ENCODE results near the gene RASSF1. TPM values are rescaled to one million over a fixed set of nuclear protein-coding genes. Genes with fewer than 3 reads are reported as not detected.
A peak's percentile ranks its signal among the peaks of the same experiment; 100 is the strongest.

RASSF1 gene
- total RNA-seq, 1 donor from 2014 or later = 26.5 TPM

DNA sequence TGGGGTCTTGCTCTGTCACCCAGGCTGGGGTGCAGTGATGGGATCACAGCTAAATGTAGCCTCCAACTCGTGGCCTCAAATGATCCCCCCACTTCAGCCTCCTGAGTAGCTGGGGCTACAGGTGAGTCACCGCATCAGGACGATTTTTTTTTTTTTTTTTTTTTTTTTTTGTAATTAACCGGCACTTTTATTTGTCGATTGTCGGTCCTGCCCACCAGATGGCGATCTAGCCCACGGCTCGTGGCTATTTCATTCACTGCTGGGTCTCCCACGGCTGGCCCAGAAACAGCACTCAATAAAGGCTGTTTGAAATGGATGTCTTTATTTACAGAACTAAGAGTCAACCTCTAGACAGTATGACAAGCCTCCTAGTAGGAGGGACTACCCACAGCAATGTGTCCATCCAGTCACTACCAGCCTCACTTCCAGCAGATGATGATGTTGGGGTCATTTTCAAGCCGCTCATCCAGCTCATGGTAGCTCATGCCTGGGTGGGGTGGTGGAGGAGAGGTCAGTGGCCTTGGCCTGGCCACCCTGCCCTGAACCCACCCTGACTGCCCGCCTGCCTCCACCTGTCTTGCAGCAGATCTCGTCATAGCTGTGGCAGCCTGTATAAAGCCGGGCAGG, 6.7 kb upstream of the RASSF1 start:
- Histone ChIP-seq H3K36me3 (ENCODE audit: insufficient read depth, low read length) (peaks cover 3% of the 10 kb centered on the region), H4K20me1 (ENCODE audit: insufficient read depth, low read length) (peaks cover 13% of the 10 kb centered on the region), H3K4me3 (ENCODE audit: insufficient read depth, low read depth, low read length) (no peak overlapping the region), H3K9ac (ENCODE audit: low read length) (no peak overlapping the region), H3K27ac (ENCODE audit: low read depth, low read length) (no peak overlapping the region), H3K4me1 (ENCODE audit: insufficient read depth, low read length) (peaks cover 32% of the 10 kb centered on the region), H3K4me2 (ENCODE audit: low read length) (no peak overlapping the region), H3K27me3 (ENCODE audit: insufficient read depth, low read length) (no peaks in the 10 kb centered on the region), H3K79me2 (ENCODE audit: insufficient read depth, low read length) (peaks cover 34% of the 10 kb centered on the region), H3K9me3 (ENCODE audit: insufficient read depth, low read depth, low read length) (no peaks in the 10 kb centered on the region), H2AFZ (ENCODE audit: low read depth, low read length) (no peak overlapping the region)
- FAIRE-seq (peak; percentile 83), DNase-seq (ENCODE audit: low read depth) (peak; percentile 31)
- Mint-ChIP-seq H3K27me3 (ENCODE audit: low read depth, unreplicated experiment) (peaks cover 20% of the 10 kb centered on the region), H3K36me3 (ENCODE audit: low read depth, unreplicated experiment) (peaks cover 4% of the 10 kb centered on the region), H3K9me3 (ENCODE audit: unreplicated experiment) (peaks cover 2% of the 10 kb centered on the region), H3K27ac (ENCODE audit: unreplicated experiment) (no peak overlapping the region), H3K4me3 (ENCODE audit: unreplicated experiment) (no peak overlapping the region), H3K4me1 (ENCODE audit: low read depth, unreplicated experiment) (peaks cover 10% of the 10 kb centered on the region)
- TF ChIP-seq, protein P1, sequence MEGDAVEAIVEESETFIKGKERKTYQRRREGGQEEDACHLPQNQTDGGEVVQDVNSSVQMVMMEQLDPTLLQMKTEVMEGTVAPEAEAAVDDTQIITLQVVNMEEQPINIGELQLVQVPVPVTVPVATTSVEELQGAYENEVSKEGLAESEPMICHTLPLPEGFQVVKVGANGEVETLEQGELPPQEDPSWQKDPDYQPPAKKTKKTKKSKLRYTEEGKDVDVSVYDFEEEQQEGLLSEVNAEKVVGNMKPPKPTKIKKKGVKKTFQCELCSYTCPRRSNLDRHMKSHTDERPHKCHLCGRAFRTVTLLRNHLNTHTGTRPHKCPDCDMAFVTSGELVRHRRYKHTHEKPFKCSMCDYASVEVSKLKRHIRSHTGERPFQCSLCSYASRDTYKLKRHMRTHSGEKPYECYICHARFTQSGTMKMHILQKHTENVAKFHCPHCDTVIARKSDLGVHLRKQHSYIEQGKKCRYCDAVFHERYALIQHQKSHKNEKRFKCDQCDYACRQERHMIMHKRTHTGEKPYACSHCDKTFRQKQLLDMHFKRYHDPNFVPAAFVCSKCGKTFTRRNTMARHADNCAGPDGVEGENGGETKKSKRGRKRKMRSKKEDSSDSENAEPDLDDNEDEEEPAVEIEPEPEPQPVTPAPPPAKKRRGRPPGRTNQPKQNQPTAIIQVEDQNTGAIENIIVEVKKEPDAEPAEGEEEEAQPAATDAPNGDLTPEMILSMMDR (IDR thresholded peaks at IDR 0.05; ENCODE audit: insufficient read depth, low read depth, low read length) = peak; percentile 75
- no peak for TF ChIP-seq EZH2 (IDR thresholded peaks at IDR 0.05; ENCODE audit: insufficient read depth, low read length)

DNA sequence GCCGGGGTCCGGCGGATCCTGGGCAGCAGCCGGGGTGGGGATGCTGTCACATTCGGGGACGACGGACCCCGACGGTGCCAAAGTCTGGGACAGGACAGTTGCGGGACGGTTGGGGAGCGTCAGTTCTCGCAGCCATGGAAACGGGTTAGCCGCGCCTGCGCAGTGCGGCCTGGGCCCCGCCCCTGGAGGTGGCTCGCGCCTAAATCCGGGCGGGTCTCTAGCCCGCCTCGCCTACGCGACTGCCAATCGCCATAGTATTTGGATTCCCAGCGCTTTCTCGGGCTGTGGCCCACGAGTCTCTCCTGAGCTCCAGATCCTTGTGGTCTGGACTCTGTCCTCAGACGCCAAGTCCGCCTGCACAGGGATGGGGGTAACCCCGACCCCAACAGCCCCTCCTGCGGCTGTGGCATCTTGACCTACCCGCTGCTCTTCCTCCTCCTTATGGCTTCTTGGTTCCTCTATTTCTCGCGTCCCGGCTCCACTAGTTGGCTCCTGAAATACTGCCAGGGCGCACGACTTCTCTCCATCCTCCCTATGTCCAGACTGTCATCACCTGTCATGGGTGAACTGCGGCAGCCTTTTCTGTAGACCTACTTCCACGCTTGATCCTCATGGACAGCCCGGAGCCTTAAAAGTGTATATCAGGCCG, 5.1 kb upstream of the RASSF1 start, which contains the start of gene ZMYND10:
TSS of gene ZMYND10 (minus strand) at position 147 of the 649 bp plus-strand sequence. CDS start 153 bp downstream, outside the sequence.
- DNase-seq (ENCODE audit: low read depth) (no peak), FAIRE-seq (no peak)
- TF ChIP-seq, protein P1 (IDR thresholded peaks at IDR 0.05; ENCODE audit: insufficient read depth, low read depth, low read length) = no peak
- no peak for TF ChIP-seq EZH2 (IDR thresholded peaks at IDR 0.05; ENCODE audit: insufficient read depth, low read length)
- Histone ChIP-seq H3K79me2 (ENCODE audit: insufficient read depth, low read length) (peaks cover 22% of the 10 kb centered on the region), H3K4me2 (ENCODE audit: low read length) (peak within 1 kb of the TSS; percentile 98), H3K27me3 (ENCODE audit: insufficient read depth, low read length) (no peaks in the 10 kb centered on the region), H3K4me1 (ENCODE audit: insufficient read depth, low read length) (peaks cover 22% of the 10 kb centered on the region), H3K36me3 (ENCODE audit: insufficient read depth, low read length) (peaks cover 3% of the 10 kb centered on the region), H2AFZ (ENCODE audit: low read depth, low read length) (peak within 1 kb of the TSS; percentile 92), H4K20me1 (ENCODE audit: insufficient read depth, low read length) (peaks cover 4% of the 10 kb centered on the region), H3K9ac (ENCODE audit: low read length) (peak within 1 kb of the TSS; percentile 57), H3K4me3 (ENCODE audit: insufficient read depth, low read depth, low read length) (peak within 1 kb of the TSS; percentile 64), H3K9me3 (ENCODE audit: insufficient read depth, low read depth, low read length) (no peaks in the 10 kb centered on the region), H3K27ac (ENCODE audit: low read depth, low read length) (no peak within 1 kb of the TSS)
- Mint-ChIP-seq H3K9me3 (ENCODE audit: unreplicated experiment) (peaks cover 4% of the 10 kb centered on the region), H3K27me3 (ENCODE audit: low read depth, unreplicated experiment) (peaks cover 29% of the 10 kb centered on the region), H3K27ac (ENCODE audit: unreplicated experiment) (no peak within 1 kb of the TSS), H3K4me3 (ENCODE audit: unreplicated experiment) (peak within 1 kb of the TSS; percentile 62), H3K36me3 (ENCODE audit: low read depth, unreplicated experiment) (peaks cover 4% of the 10 kb centered on the region), H3K4me1 (ENCODE audit: low read depth, unreplicated experiment) (peaks cover 7% of the 10 kb centered on the region)

Data from astrocyte (in vitro differentiated cells and primary cell).